NCI-H1092 treated with DMSO at 0.1 percent for 48 hours (cell line): ENCODE results near the gene POLN.

Source experiments
- DNase-seq: peaks from one replicate; lab custom pipeline; 2025; lab: John Stamatoyannopoulos, UW

Gene POLN

GRCh38 chr4:2070421-2071251, 171.3 kb downstream of the POLN start:
- no peak for DNase-seq

GRCh38 chr4:2069986-2070385, 171.9 kb downstream of the POLN start:
- DNase-seq: no peak

GRCh38 chr4:2069161-2069971, 172.6 kb downstream of the POLN start:
- DNase-seq: no peak

GRCh38 chr4:2068566-2068965, 173.4 kb downstream of the POLN start:
- no peak for DNase-seq

GRCh38 chr4:2068198-2068470, 173.8 kb downstream of the POLN start:
- DNase-seq: no peak

GRCh38 chr4:2067446-2068197, 174.3 kb downstream of the POLN start:
- DNase-seq: no peak

GRCh38 chr4:2066571-2067445, 175.1 kb downstream of the POLN start:
- no peak for DNase-seq

- no peak for DNase-seq
Observed at GRCh38 chr4:2066011-2066551, 175.8 kb downstream of the POLN start.

- DNase-seq: no peak
Observed at GRCh38 chr4:2065106-2065930, 176.6 kb downstream of the POLN start.

GRCh38 chr4:2064276-2064991, 177.5 kb downstream of the POLN start:
- no peak for DNase-seq

GRCh38 chr4:2063557-2064275, 178.2 kb downstream of the POLN start:
- DNase-seq: no peak

GRCh38 chr4:2062808-2063524, 179.0 kb downstream of the POLN start:
- no peak for DNase-seq

- no peak for DNase-seq
Observed at GRCh38 chr4:2062168-2062807, 179.6 kb downstream of the POLN start.

- no peak for DNase-seq
Observed at GRCh38 chr4:2061186-2062131, 180.5 kb downstream of the POLN start.

- no peak for DNase-seq
Observed at GRCh38 chr4:2060611-2061185, 181.2 kb downstream of the POLN start.
